Suprapubic skin (tissue), 3 donors: ENCODE results near the gene PDE4B.

Source experiments
- POLR2A ChIP-seq, 2 donors: fragments of 450-650 bp; IDR thresholded peaks; one replicate each; pipeline ENCODE4 v1.6.1; 2017; ENCODE audit warnings: antibody characterized with exemption in 2 of 2, mild to moderate bottlenecking in 2 of 2, moderate library complexity in 2 of 2
- TF ChIP-seq, protein P1 (sequence below), 2 donors: fragments of 200-600 bp in 1 of 2; fragments of 450-650 bp in 1 of 2; sonication (generic) in 1 of 2; IDR thresholded peaks; one replicate each; pipeline ENCODE4 v1.5.1; 2016 to 2019; ENCODE audit warnings: antibody characterized with exemption in 2 of 2, mild to moderate bottlenecking in 1 of 2, moderate library complexity in 1 of 2

DNA sequence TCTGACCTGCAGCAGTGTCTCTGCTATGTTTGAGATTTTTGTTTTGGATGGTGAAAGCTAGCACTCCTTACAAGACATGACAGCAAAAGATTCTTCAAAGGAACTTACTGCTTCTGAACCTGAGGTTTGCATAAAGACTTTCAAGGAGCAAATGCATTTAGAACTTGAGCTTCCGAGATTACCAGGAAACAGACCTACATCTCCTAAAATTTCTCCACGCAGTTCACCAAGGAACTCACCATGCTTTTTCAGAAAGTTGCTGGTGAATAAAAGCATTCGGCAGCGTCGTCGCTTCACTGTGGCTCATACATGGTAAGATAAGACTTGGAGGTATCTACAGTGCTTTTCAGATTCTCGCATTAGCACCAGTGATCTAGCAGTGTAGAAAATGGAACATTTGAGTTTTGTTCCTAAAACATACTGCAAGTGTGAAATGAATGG, 200.2 kb downstream of the PDE4B start:
- TF ChIP-seq POLR2A (IDR thresholded peaks at IDR 0.05), result no peak
- TF ChIP-seq, protein P1, sequence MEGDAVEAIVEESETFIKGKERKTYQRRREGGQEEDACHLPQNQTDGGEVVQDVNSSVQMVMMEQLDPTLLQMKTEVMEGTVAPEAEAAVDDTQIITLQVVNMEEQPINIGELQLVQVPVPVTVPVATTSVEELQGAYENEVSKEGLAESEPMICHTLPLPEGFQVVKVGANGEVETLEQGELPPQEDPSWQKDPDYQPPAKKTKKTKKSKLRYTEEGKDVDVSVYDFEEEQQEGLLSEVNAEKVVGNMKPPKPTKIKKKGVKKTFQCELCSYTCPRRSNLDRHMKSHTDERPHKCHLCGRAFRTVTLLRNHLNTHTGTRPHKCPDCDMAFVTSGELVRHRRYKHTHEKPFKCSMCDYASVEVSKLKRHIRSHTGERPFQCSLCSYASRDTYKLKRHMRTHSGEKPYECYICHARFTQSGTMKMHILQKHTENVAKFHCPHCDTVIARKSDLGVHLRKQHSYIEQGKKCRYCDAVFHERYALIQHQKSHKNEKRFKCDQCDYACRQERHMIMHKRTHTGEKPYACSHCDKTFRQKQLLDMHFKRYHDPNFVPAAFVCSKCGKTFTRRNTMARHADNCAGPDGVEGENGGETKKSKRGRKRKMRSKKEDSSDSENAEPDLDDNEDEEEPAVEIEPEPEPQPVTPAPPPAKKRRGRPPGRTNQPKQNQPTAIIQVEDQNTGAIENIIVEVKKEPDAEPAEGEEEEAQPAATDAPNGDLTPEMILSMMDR (IDR thresholded peaks at IDR 0.05), result no peak
